ENCODE results near the gene SHISA2.

SHISA2 gene

DNA sequence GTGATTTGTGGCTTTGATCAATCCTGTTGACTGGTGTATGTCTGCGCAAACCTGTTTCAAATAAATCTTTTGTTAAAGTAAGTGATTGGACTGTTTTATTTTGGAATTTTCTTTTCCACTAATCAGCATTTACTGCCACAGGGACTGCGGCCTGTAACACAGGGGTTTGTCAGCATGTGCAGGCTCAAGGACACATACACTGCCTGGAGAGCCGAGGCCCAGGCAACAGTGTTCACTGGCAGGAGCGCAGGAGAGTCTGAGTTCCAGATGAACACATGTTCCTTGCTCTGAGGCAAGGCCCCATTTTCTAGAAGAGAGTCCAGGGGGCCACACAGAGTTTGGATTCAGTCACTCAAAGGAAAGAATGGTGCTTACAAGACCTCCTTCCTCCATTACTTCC, 26.0 kb downstream of the SHISA2 start:
- TF ChIP-seq MAX (IDR thresholded peaks at IDR 0.05) (no peak), CREB1 (IDR thresholded peaks at IDR 0.05; ENCODE audit: low read depth) (no peak), TCF12 (IDR thresholded peaks at IDR 0.05; ENCODE audit: low read depth) (no peak), NFIC (IDR thresholded peaks at IDR 0.05) (no peak), YY1 (IDR thresholded peaks at IDR 0.05; ENCODE audit: low read depth) (no peak), ZBTB7A (IDR thresholded peaks at IDR 0.05; ENCODE audit: low read depth) (no peak), REST (IDR thresholded peaks at IDR 0.05; ENCODE audit: low read depth) (no peak), RAD21 (IDR thresholded peaks at IDR 0.05; ENCODE audit: low read depth) (no peak), FOXM1 (IDR thresholded peaks at IDR 0.05; ENCODE audit: borderline replicate concordance, low read depth) (no peak), EGR1 (IDR thresholded peaks at IDR 0.05) (no peak), TEAD4 (IDR thresholded peaks at IDR 0.05) (no peak), CEBPB (IDR thresholded peaks at IDR 0.05) (no peak), TAF1 (IDR thresholded peaks at IDR 0.05; ENCODE audit: low read depth) (no peak), EP300 (IDR thresholded peaks at IDR 0.05; ENCODE audit: borderline replicate concordance) (no peak)
- TF ChIP-seq, protein P1, sequence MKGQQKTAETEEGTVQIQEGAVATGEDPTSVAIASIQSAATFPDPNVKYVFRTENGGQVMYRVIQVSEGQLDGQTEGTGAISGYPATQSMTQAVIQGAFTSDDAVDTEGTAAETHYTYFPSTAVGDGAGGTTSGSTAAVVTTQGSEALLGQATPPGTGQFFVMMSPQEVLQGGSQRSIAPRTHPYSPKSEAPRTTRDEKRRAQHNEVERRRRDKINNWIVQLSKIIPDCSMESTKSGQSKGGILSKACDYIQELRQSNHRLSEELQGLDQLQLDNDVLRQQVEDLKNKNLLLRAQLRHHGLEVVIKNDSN (IDR thresholded peaks at IDR 0.05), result no peak

DNA sequence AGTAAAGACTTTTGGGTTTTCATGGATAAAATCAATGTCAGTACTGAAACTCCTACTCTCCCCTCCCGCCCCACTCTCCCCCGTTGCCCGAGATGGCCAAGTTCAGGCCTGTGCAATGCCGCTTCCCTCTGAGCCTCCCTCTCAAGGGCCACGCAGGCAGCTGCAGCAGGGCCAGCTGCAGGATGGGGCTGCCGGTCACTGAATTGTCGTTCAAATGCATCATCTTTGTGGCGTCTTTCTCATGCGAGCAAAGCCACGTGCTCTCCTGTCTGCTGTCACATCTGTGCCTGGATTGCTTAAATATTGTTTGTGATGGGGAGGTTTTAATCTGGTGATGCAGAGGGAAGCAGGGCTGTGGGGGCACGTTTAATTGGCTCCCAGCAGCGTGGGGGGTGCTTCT, 26.6 kb downstream of the SHISA2 start:
- TF ChIP-seq ZBTB7A (IDR thresholded peaks at IDR 0.05; ENCODE audit: low read depth) (no peak), CREB1 (IDR thresholded peaks at IDR 0.05; ENCODE audit: low read depth) (no peak), TAF1 (IDR thresholded peaks at IDR 0.05; ENCODE audit: low read depth) (no peak), MAX (IDR thresholded peaks at IDR 0.05) (no peak), TCF12 (IDR thresholded peaks at IDR 0.05; ENCODE audit: low read depth) (no peak), NFIC (IDR thresholded peaks at IDR 0.05) (no peak), FOXM1 (IDR thresholded peaks at IDR 0.05; ENCODE audit: borderline replicate concordance, low read depth) (no peak), EGR1 (IDR thresholded peaks at IDR 0.05) (no peak), YY1 (IDR thresholded peaks at IDR 0.05; ENCODE audit: low read depth) (no peak), TEAD4 (IDR thresholded peaks at IDR 0.05) (no peak), RAD21 (IDR thresholded peaks at IDR 0.05; ENCODE audit: low read depth) (no peak)
- TF ChIP-seq, protein P1 (IDR thresholded peaks at IDR 0.05), result no peak

DNA sequence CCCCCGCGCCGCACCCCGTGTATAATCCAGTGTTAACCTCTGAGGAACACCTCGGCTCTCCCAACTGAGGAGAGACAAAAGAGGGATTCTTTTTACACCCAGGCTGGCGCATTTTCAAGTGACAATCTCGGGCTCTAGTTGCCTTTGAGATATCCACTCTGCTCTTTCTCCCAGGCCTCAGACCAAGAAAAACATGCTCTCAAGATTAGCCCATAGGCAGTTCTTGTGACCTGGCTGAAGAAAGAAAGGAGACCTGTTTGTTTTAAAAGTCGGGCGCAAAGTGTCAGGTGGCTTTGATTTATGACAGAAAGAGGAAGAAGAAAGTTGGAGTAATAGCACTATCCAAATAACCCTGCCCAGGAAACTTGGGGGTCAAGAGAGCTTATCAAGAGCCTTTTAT, 27.3 kb downstream of the SHISA2 start:
- TF ChIP-seq EP300 (IDR thresholded peaks at IDR 0.05; ENCODE audit: borderline replicate concordance), result no peak
- TF ChIP-seq TAF1 (IDR thresholded peaks at IDR 0.05; ENCODE audit: low read depth), result no peak
- no peak for TF ChIP-seq NFIC (IDR thresholded peaks at IDR 0.05)
- no peak for TF ChIP-seq EGR1 (IDR thresholded peaks at IDR 0.05)
- TF ChIP-seq MAX (IDR thresholded peaks at IDR 0.05), result no peak
- no peak for TF ChIP-seq FOXM1 (IDR thresholded peaks at IDR 0.05; ENCODE audit: borderline replicate concordance, low read depth)

DNA sequence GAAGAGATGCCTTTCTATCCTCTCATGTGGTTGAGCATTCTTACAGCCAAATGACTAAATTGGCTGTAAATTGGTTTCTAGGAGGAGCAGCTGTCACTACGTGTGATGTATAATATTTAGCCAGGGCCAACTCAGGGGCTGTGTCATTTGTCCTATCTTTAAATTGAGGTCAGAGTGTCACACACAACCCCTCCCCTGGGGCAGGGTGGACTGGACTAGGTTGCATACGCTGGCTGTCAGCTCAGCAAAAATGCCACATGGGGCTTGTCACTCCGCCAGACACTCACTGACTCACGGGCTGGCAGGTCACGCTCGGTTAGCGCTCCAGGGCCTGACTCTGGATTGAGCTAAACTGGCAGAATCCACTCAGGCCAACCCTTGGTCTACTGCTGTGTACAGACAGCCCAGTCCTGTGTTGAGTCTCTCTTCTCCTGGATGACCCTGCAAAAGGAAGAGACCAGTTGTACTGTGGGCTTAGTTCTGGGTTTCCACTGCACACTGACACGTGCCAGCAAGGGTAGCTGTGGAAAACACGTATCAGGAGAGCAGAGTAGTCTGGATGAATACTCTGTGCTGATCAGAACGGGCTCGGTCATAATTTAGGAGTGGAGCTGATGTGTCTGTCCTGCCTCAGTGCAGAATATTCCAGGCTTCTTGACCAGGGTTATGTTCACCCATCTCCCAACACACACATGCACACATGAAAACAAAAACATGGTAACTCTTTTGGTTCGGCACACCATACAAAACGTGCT, 29.1 kb downstream of the SHISA2 start:
- no peak for TF ChIP-seq TEAD4 (IDR thresholded peaks at IDR 0.05)
- peak; percentile 34; the same call in 1 of the 2 replicates for TF ChIP-seq NFIC (IDR thresholded peaks at IDR 0.05)

- TF ChIP-seq FOXM1 (IDR thresholded peaks at IDR 0.05; ENCODE audit: borderline replicate concordance, low read depth), result no peak
- TF ChIP-seq TCF12 (IDR thresholded peaks at IDR 0.05; ENCODE audit: low read depth), result no peak
- no peak for TF ChIP-seq TAF1 (IDR thresholded peaks at IDR 0.05; ENCODE audit: low read depth)
- TF ChIP-seq EGR1 (IDR thresholded peaks at IDR 0.05), result no peak
- no peak for TF ChIP-seq CREB1 (IDR thresholded peaks at IDR 0.05; ENCODE audit: low read depth)
- TF ChIP-seq CEBPB (IDR thresholded peaks at IDR 0.05), result no peak
- no peak for TF ChIP-seq NFIC (IDR thresholded peaks at IDR 0.05)
- TF ChIP-seq TEAD4 (IDR thresholded peaks at IDR 0.05), result no peak
- TF ChIP-seq MAX (IDR thresholded peaks at IDR 0.05), result no peak
Observed at GRCh38 chr13:26021956-26022355, 29.9 kb downstream of the SHISA2 start.

DNA sequence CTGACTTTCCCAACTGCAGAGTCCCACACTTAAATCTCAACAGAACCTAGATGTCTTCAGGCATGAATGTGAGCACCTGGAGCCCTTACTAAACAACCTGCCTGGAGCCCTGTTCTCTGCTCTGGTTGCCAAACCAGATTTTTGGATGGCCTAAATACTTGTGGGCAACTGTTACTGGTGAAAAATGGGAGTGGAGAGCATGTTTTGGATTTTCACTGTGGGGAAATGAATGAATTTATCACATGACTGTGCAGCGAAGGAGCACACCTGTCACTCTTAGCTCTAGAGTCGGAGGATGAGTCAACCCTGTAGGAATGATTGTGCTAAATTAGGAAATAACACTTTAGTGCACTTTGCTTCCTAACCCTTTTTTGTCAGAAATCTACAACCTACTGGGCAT, 30.3 kb downstream of the SHISA2 start:
- TF ChIP-seq CREB1 (IDR thresholded peaks at IDR 0.05; ENCODE audit: low read depth) (no peak), ZBTB7A (IDR thresholded peaks at IDR 0.05; ENCODE audit: low read depth) (no peak), RAD21 (IDR thresholded peaks at IDR 0.05; ENCODE audit: low read depth) (no peak), NFIC (IDR thresholded peaks at IDR 0.05) (no peak), FOXM1 (IDR thresholded peaks at IDR 0.05; ENCODE audit: borderline replicate concordance, low read depth) (no peak), REST (IDR thresholded peaks at IDR 0.05; ENCODE audit: low read depth) (no peak)
